Sciatic nerve (tissue), 2 donors: Measurements from ENCODE around the gene IRX5. TPM values are rescaled to one million over a fixed set of nuclear protein-coding genes. Genes with fewer than 3 reads are reported as not detected.

Source experiments
- ATAC-seq: fragments of 200-7000 bp; cut with Tn5 transposase; one replicate; pipeline ENCODE4 v1.9.1; 2020; ENCODE audit warnings: mild to moderate bottlenecking, moderate library complexity
- DNase-seq: peaks from one replicate; pipeline ENCODE4 v3.0.0-alpha.2; 2020; ENCODE audit warnings: low spot score
- intact Hi-C: fragments of 100-400 bp; cut with DNase I; formaldehyde crosslinking; loops from one replicate; pipeline ENCODE4 v1.14.2; 2022
- total RNA-seq: library from RNA; stranded (reverse); fragmentation: NEBNext Ultra II Directional; extraction: Animal tissue kit (Norgen Biotek cat#: 25700); gene quantifications from one replicate; pipeline ENCODE4 v1.2.1, GENCODE V29; 2021
- donor health status: DM: no; HTN: no; CAD: no.
- donor health status: DM: no; HTN: no; CAD: no.

The IRX5 gene
- total RNA-seq, 1 donor from 2014 or later, result 0.13 TPM

DNA sequence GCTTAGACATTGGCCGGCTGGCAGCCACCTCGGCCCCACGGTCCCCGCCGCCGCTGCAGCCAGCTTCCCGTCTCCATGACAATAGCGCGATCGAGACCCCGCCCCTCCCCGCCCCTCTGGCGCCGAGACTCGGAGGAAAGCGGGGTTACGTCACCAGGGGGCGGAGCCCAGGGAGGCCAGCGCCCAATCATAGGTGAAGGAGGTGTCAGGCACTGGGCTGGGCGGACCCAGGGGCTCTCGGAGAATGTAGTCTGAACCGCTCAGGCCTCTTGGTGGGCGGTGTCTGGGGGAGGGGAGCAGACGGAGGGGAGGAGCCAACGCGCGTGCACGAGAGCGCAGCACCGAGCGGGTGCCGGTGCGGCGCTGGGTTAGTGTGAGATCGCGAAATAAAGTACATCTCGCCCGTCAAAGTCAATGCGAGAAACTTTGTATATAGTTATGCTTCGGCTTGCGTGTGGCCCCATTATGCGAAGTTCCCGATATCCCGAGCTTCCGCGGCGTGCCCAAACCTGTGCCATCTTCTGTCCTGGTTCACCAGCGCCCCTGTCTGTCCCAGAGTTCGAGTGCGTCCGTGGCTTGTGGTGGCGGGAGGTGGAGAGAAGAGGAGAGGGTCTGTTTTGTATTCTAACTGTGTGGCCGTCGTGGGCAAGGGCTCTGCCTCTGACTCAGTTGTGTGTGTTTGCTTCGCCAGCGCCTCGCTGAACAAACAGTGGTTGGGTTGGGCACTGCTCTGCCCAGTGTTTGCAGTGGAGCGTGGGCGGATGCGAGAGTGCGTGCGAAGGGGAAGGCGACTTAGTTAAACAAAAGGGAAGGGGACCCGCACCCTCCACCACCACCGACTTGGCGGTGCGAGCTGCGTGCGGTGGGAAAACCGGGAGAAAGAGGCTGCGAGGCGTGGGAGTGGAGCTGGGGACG lies 1.3 kb upstream of the IRX5 start:
- ATAC-seq (peak; percentile 98), DNase-seq (peak; percentile 100)
- intact Hi-C loops, result loop anchor here (5.0 kb wide), 1 partner anchor 618 kb away; no protein-coding TSS in a partner anchor

DNA sequence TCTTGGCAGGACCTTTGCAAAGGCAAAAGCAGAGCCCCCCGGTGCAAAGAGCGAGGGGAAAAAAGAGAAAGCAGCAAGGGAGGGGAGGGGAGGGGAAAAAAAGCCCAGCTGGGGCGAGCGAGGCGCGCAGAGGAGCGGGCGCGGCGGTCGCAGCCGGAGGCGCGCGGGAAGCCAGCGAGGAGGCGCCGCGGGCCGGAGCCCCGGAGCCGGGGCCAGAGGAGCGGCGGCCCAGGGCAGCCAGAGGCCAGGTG lies 129 bp downstream of the IRX5 start:
- DNase-seq (no peak), ATAC-seq (no peak)
- intact Hi-C loops, result loop anchor here (5.0 kb wide), 1 partner anchor 617 kb away; no protein-coding TSS in a partner anchor

DNA sequence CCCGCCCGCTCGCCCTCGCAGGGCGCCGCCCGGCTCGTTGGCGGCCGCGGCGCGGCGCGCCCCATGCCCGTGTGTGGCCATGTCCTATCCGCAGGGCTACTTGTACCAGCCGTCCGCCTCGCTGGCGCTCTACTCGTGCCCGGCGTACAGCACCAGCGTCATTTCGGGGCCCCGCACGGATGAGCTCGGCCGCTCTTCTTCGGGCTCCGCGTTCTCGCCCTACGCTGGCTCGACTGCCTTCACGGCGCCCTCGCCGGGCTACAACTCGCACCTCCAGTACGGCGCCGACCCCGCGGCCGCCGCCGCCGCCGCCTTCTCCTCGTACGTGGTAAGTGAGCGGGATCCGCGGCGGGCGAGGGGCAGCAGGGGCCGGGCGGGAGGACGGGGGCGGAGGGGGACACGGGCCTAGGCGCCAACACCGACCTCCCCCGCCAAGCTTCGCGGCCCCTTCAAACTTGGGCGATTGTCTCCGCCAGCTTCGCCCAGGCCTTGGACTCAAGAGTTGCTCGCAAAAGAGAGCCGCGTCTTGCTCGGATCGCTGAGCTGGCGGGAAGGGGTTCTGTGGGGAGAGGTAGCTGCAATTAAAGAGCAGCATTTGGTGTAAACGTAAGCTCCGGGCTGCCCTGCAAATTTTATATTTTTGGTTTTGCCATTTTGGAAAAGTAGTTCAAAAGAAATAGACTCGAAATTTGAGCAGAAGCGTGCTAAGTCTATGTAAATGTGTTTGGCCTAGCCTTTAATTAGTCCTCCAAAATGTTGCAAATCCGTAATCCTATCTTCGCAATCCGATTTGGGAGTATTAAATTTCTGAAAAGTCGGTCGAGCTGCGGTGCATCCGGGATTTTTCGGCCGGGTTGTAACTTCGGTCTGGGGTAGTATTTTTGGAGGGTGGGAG lies 702 bp downstream of the IRX5 start:
- intact Hi-C loops, result loop anchor here (5.0 kb wide), 1 partner anchor 616 kb away; no protein-coding TSS in a partner anchor
- DNase-seq, result no peak
- ATAC-seq, result no peak

DNA sequence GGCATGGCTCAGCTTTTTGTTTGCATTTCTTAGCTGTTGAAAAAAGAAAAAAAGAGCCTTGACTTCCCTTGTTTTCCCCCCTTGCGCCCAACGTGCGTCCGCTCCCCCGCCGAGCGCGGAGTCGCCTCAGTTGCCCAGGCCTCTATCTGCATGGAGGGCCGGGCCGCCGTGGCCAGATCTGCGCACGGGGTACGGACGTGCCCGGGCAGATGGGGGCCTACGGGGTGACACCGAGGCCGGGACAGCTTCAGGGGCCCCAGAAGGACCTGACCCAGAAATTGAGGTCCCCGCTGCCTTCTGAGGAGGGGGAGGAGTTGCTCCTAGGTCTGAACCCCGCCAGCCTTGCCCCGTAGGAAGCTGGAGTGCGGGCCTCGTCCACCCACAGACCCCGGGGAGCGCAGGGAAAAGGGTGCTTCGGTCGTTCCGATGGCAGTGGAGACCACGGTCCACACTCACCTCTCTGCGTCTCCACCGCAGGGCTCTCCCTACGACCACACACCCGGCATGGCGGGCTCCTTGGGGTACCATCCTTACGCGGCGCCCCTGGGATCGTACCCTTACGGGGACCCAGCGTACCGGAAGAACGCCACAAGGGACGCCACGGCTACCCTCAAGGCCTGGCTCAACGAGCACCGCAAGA lies 1.5 kb downstream of the IRX5 start:
- DNase-seq (no peak), ATAC-seq (no peak)
- intact Hi-C loops, result loop anchor here (5.0 kb wide), 1 partner anchor 615 kb away; no protein-coding TSS in a partner anchor

DNA sequence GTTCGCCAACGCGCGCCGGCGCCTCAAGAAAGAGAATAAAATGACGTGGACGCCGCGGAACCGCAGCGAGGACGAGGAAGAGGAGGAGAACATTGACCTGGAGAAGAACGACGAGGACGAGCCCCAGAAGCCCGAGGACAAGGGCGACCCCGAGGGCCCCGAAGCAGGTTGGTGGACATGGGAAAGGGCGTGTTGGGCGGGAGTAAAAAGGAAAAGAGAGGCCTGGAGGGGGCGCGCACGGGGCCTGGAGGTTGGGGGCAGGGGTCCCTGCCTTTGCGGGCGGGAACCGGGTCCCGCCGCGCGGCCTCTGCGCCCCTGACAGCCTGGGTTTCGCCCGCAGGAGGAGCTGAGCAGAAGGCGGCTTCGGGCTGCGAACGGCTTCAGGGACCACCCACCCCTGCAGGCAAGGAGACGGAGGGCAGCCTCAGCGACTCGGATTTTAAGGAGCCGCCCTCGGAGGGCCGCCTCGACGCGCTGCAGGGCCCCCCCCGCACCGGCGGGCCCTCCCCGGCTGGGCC lies 2.1 kb downstream of the IRX5 start:
- ATAC-seq (no peak), DNase-seq (no peak)
- intact Hi-C loops, result loop anchor here (5.0 kb wide), 1 partner anchor 615 kb away; no protein-coding TSS in a partner anchor

DNA sequence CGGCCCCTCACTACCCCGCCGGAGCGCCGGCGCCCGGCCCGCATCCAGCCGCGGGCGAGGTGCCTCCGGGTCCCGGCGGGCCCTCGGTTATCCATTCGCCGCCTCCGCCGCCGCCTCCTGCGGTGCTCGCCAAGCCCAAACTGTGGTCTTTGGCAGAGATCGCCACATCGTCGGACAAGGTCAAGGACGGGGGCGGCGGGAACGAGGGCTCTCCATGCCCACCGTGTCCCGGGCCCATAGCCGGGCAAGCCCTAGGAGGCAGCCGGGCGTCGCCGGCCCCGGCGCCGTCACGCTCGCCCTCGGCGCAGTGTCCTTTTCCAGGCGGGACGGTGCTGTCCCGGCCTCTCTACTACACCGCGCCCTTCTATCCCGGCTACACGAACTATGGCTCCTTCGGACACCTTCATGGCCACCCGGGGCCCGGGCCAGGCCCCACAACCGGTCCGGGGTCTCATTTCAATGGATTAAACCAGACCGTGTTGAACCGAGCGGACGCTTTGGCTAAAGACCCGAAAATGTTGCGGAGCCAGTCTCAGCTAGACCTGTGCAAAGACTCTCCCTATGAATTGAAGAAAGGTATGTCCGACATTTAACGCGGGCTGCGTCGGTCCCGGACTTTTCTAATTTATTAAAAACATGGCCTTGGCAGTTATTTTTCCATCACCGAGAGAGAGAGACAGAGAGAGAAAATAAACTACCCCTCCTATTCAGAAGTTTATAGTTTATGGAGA lies 2.8 kb downstream of the IRX5 start:
- ATAC-seq (no peak), DNase-seq (no peak)
- intact Hi-C loops, result loop anchor here (5.0 kb wide), 1 partner anchor 614 kb away; no protein-coding TSS in a partner anchor

DNA sequence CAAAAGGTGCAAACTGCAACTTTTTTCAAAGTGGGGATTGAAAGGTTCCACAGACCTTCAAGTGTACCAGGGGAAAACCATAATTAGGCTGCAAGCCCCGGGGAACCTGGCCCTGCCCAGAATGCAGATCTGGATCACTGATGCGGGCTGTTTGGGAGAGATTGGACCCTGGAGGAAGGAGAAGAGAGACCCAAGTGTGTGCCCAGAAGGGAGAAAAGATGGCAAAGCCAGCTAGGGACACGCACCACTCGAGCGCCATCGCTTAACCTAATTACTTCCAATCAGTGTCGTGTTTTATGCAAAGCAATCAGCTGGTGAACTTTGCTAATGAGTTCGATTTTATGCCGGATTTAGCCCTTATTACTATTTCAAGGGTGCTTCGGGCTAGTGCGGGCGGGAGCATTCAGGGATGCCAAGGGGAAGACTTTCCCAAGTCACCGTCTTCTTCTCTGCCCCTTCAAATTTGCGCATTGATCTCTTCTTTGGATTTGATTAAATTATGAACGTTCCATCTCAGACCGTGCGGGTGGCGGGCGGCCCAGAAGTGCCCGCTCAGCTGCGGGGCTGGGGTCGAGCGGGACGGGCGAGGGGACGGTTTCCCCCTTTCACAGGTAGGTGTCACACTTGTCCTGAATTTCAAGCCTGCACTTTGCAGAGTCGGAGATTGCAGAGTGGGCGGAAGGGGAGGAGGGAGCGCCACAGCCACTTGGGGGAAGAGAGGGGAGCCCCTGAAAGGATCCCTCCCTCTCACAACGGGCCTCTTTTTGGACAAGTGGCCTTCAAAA lies 4.0 kb downstream of the IRX5 start:
- DNase-seq (no peak), ATAC-seq (no peak)
- intact Hi-C loops, result loop anchor here (5.0 kb wide), 1 partner anchor 613 kb away; no protein-coding TSS in a partner anchor

DNA sequence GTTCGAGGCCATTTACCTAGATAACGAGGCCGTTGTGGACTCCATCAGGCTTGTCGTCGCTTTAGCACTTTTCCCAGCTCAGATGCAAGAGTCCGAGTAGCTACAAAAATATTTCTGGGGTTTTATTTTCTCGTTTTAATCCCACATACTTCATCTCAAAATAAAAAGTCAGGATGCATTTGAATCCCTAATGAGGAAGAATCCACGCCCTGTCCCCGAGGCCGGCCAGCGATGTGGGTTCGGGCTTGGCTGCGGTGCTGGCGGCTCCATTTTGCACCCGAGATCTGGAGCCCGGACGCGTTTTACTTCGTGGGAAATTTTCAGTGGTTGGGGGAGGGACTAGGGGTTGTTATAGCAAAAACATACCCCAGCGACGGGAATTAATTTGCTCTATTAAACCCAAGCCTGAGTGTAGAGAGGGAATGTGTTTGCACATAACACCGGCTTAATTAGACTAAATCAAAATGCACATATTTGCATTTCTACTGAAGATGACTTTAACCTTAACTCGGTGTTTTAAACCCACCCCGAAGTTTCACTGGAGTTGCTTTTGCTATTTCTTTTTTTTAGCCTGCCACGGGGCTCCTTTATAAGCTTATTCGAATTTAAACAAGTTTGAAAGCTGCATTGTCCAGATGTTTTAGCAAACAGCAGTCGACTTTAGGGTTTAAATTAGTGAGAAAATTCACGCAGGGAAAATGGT lies 4.8 kb downstream of the IRX5 start:
- DNase-seq (no peak), ATAC-seq (no peak)
- intact Hi-C loops, result no loop called here

DNA sequence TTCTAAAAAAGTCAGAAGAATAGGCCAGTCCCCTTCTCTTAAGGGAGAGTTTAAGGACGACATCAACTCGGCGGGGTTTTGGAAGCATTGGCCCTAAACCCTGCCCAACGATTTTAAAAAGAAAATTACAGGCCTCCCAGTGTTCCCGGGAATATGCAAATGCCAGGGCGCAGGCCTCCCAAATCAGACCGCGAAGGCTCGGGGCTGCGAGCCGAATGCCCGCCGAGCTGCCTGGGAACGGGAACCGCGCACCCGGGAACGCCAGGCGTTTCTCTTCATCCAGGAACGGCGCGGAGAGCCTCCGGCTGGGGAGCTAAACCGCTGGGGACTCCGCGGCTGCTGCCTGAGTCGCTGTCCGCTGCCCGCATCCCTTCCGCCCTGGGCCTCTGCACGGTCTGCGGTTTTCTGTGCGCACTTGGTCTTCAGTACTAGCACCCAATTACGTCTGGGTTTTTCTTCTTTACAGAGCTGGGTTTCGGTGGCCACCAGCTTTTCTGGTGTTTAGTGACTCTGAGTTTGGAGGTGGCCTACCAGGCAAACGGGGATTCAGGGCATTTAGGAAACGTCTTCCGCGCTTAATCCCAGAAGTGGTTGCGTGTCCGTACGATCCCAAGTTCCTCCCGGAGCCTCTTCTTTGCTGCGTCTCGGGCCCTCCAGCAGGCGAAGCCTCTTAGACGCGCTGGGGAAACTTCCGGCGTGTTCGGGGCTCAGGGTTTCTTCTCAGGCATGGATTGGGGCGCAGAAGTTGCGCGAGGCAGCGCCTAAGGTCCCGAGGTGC lies 5.7 kb downstream of the IRX5 start:
- ATAC-seq, result no peak
- intact Hi-C loops, result no loop called here
- no peak for DNase-seq

DNA sequence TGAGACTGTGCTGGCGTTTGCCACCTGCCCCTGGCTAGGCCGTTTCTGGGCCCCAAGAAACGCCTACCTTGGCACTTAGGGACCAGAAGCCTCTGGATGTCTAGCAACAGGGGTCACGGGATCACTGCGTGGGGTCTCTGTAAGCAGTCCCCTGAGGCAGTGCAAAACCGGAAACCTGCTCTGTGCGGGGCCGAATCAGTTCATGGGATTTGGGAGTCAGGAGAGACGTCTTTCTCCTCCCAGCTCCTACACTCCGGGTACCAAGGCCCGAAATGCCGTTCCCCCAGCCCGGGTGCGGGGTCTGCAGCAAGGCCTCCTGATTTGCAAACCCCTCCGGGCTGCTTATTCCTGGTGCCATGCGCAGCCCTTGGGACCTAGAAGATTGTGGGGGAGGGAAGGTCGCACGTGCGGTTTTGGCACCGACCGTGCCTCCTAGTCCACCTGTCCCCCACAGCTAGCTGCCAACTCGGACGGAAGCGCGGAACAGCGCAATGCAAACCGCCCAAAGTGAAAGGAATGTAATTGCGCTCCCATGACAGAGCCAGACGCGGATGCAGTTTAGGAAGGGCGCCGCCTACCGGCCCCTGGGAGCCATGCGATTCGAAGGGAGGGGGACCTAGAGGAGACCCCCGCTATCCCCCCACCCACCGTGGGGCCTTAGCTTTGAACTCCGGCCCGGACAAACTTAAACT lies 6.5 kb downstream of the IRX5 start:
- intact Hi-C loops, result no loop called here
- ATAC-seq (no peak), DNase-seq (no peak)

DNA sequence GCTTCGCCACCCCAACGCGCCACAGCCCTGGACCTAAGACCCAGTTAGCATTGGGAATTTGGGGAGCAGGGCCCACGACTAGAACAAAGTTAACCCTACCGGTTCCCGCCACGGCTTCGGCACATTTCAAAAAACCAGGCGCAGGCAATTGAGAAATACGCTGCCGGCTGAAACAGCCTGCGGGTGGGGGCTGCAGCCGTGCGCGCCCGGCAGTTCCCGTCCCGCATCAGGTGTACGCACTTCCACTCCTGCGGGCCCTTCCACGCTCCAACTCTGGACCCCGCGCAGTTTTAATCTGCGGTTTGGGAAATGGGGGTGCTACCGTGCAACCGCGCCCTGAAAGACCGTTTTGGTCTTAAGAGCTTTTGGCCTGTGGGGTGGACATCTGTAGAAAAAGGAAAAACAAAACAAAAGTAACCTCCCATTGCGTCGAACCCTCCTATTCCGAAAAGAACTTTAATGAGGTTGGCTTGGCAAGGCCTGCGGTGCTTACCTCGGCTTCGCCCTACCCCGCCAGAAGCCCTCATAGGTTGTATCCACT lies 7.1 kb downstream of the IRX5 start:
- intact Hi-C loops, result no loop called here
- no peak for DNase-seq
- ATAC-seq, result no peak

DNA sequence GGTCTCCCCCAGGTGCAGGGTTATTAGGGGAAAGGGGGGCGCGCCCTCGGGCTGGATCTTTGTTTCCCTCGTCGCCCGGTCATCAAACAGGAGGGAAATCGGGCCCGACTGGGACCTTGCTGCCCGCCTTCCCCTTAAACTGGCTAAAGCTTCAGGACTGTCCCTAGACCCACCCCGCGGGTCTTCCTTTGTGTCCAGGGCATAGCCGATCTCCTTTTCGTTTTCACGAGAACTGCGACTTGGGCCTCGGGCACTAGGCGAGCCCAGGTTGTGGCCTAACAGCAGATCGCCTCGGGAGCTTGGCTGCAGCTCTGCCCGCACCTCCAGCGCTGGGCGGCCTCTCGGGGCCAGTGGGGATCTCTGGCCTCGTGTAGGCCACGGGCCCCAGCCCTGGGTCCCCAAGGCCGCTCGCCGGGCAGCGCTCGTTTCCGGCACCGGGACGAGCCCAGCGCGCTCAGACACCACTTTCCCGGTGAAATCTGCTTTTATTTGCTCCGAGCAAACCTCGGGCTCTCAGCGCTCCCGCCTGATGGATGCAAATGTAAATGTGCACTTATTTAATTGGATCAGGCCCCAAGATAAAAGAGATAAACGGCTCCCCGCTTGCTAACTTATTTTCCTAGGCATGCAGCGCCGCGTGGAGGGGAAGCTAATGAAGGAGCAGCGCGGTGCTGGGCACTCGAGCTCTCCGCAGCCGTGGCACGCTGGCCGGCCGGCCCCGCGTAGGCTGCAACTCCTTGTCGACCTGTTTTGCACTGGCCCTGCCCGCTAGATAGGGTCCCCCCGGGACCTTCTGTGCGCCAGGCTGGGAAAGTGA lies 7.8 kb downstream of the IRX5 start:
- DNase-seq, result no peak
- no peak for ATAC-seq
- intact Hi-C loops, result no loop called here

DNA sequence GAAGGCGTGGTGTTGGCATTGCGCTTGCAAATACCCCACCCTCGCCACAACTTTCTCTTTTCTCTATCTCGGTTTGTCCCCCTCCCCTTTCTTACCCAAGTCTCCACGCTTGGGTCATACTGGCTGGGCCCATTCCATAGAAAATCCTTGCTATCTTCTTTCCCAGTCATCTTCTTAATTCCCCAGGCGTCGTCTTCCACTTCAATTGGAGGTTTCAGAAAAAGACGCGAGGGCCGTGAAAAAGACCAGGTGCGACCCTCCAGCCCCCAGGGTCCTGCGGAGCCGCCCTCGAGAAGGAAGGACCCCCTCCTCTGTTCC lies 8.3 kb downstream of the IRX5 start:
- ATAC-seq, result no peak
- no peak for DNase-seq
- intact Hi-C loops, result no loop called here

DNA sequence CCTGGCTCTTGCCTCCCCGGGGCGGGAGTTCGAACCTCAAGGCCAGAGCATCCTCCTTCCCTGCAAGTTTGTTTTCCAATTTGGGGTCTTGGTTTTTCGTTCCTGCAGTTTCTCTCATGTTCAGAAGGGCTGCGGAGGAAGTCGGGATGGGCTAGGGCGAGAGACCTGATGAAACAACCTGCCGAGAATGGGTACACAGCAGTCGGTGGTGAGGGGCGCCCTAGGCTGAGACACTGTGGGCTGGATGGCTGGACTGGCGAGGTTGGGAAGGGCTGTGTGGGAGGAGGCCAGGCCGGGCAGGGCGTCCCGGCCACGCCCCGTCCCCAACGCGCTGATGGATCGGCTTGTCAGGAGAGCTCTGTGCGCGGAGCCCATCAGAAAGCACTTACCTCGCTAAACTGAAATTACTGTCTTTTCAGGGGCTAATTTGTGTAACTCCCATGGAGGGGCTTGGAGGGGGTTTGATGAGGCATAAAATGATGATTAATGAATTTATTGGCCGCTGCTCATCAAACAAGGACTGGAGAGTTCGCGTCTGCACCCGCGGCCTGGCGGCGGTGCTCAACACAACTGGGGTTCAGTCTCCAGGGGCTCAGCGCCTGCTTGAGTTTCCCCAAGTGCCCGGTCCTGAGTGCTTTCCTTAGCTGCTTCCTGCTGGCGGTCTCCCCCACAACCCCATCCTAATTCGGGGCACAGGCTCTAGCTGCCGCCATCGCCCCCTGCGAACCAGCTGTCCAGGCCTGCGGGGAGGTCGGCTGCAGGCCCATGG lies 9.0 kb downstream of the IRX5 start:
- intact Hi-C loops, result no loop called here
- ATAC-seq, result no peak
- DNase-seq, result no peak
